GM12891 (cell line): Measurements from ENCODE around the gene ANAPC15. TPM values are rescaled to one million over a fixed set of nuclear protein-coding genes. Genes with fewer than 3 reads are reported as not detected.
"Not testable (repeated sequence)": the region's sequence is repeated elsewhere in the genome, so short reads cannot be mapped to it uniquely, and the experiment has no call there.

ENCODE experiments used
- DNase-seq: peaks from one replicate; pipeline ENCODE4 v3.0.0; 2011; ENCODE audit warnings: low spot score; ENCODE audit not compliant: insufficient read length
- FAIRE-seq: peaks from 2 replicates; lab custom pipeline; 2011; peaks lifted over from hg19 to GRCh38; lab: Jason Lieb, UNC
- PAX5 ChIP-seq: IDR thresholded peaks from 2 replicates; pipeline ENCODE4 v1.6.1; 2011; ENCODE audit warnings: low read length, moderate library complexity, mild to moderate bottlenecking; ENCODE audit not compliant: insufficient read depth, severe bottlenecking
- POLR2A ChIP-seq: IDR thresholded peaks from 2 replicates; pipeline ENCODE4 v1.6.1; 2011; ENCODE audit warnings: low read depth, low read length, control low read depth
- POLR2AphosphoS5 ChIP-seq: IDR thresholded peaks from 2 replicates; pipeline ENCODE4 v1.6.1; 2011; ENCODE audit warnings: low read depth, low read length, control low read depth
- POU2F2 ChIP-seq: IDR thresholded peaks from 2 replicates; pipeline ENCODE4 v1.6.1; 2011; ENCODE audit warnings: low read depth, mild to moderate bottlenecking, control low read depth, low read length, moderate library complexity
- SPI1 ChIP-seq: IDR thresholded peaks from 2 replicates; pipeline ENCODE4 v1.6.1; 2011; ENCODE audit warnings: low read depth, low read length, control low read depth
- TAF1 ChIP-seq: IDR thresholded peaks from 2 replicates; pipeline ENCODE4 v1.6.1; 2011; ENCODE audit warnings: low read depth, low read length, control low read depth
- polyA plus RNA-seq: library from polyadenylated mRNA; unstranded; fragments of >200 nt; gene quantifications from one replicate; pipeline ENCODE4 v1.2.1, GENCODE V29; 2012; ENCODE audit warnings: low read depth, missing spikeins, inconsistent platforms; ENCODE audit not compliant: missing spikeins

The ANAPC15 gene
- 80.1 TPM for polyA plus RNA-seq

- peak; percentile 98 for FAIRE-seq
Observed at GRCh38 chr11:72112143-72112977, at the start of gene ANAPC15. ANAPC15 (minus strand) TSS chr11:72112695; CDS start chr11:72111276, 1,419 bp downstream.

GRCh38 chr11:72160319-72160718 lies 47.8 kb upstream of the ANAPC15 start:
- FAIRE-seq (no peak), DNase-seq (no peak)
- TF ChIP-seq SPI1: no peak
- TF ChIP-seq POLR2AphosphoS5: no peak
- no peak for TF ChIP-seq TAF1

More at GRCh38 chr11:72112143-72112977, at the start of gene ANAPC15:
- TF ChIP-seq TAF1 (peak; percentile 85), PAX5 (no peak), POLR2AphosphoS5 (peak; percentile 98), POLR2A (peak; percentile 99), POU2F2 (peak; percentile 72; the same call in 1 of the 2 replicates), SPI1 (peak; percentile 82)
- peak; percentile 68 for DNase-seq

- TF ChIP-seq PAX5 (no peak), TAF1 (no peak), POU2F2 (no peak), POLR2AphosphoS5 (no peak), SPI1 (no peak), POLR2A (no peak)
- FAIRE-seq (no peak), DNase-seq (no peak)
Observed at GRCh38 chr11:72157131-72157530, 44.6 kb upstream of the ANAPC15 start.

GRCh38 chr11:72155751-72156150 lies 43.3 kb upstream of the ANAPC15 start:
- no peak for FAIRE-seq
- TF ChIP-seq POLR2A (no peak), POLR2AphosphoS5 (no peak), POU2F2 (no peak), PAX5 (no peak), TAF1 (no peak), SPI1 (no peak)
- no peak for DNase-seq

- TF ChIP-seq POU2F2 (no peak), POLR2AphosphoS5 (no peak), PAX5 (no peak), POLR2A (no peak), SPI1 (no peak), TAF1 (no peak)
- DNase-seq (no peak), FAIRE-seq (no peak)
Observed at GRCh38 chr11:72154816-72155215, 42.3 kb upstream of the ANAPC15 start.

- FAIRE-seq: not testable (repeated sequence)
Observed at GRCh38 chr11:72153874-72154273, 41.4 kb upstream of the ANAPC15 start.

GRCh38 chr11:72150882-72151281 lies 38.4 kb upstream of the ANAPC15 start:
- no peak for TF ChIP-seq POU2F2
- no peak for TF ChIP-seq POLR2AphosphoS5
- no peak for TF ChIP-seq SPI1
- TF ChIP-seq POLR2A: no peak
- TF ChIP-seq TAF1: no peak
- TF ChIP-seq PAX5: no peak
- no peak for DNase-seq
- no peak for FAIRE-seq

More at GRCh38 chr11:72153874-72154273, 41.4 kb upstream of the ANAPC15 start:
- DNase-seq: not testable (repeated sequence)

GRCh38 chr11:72146625-72147024 lies 34.1 kb upstream of the ANAPC15 start:
- TF ChIP-seq POU2F2: no peak
- no peak for TF ChIP-seq POLR2A
- DNase-seq (no peak), FAIRE-seq (no peak)

- FAIRE-seq (no peak), DNase-seq (no peak)
- TF ChIP-seq PAX5 (no peak), POLR2AphosphoS5 (no peak), POU2F2 (no peak), TAF1 (no peak), SPI1 (no peak), POLR2A (no peak)
Observed at GRCh38 chr11:72144807-72145565, 32.5 kb upstream of the ANAPC15 start.

- DNase-seq: not testable (repeated sequence)
- peak; percentile 87 for FAIRE-seq
Observed at GRCh38 chr11:72142543-72142942, 30.0 kb upstream of the ANAPC15 start.

- DNase-seq, FAIRE-seq: not testable (repeated sequence)
Observed at GRCh38 chr11:72142086-72142485, 29.6 kb upstream of the ANAPC15 start.
